Fibroblast of skin of back (primary cell): ENCODE measurements around the gene AGBL1.

Experiments used
- DNase-seq: peaks from one replicate; pipeline ENCODE4 v3.0.0-alpha.2; 2013

Gene AGBL1

GRCh38 chr15:86653344-86654197 is 573.9 kb downstream of the AGBL1 start:
- DNase-seq, result no peak

GRCh38 chr15:86654501-86654900 is 574.8 kb downstream of the AGBL1 start:
- DNase-seq, result no peak

- DNase-seq, result no peak
These were observed 577.6 kb downstream of the AGBL1 start for GRCh38 chr15:86657305-86657704.

GRCh38 chr15:86659724-86660411 is 580.2 kb downstream of the AGBL1 start:
- no peak for DNase-seq

GRCh38 chr15:86661580-86661979 is 581.9 kb downstream of the AGBL1 start:
- DNase-seq, result no peak

GRCh38 chr15:86663304-86663703 is 583.6 kb downstream of the AGBL1 start:
- no peak for DNase-seq

- DNase-seq, result no peak
These were observed 584.3 kb downstream of the AGBL1 start for GRCh38 chr15:86663979-86664378.

GRCh38 chr15:86664581-86664980 is 584.9 kb downstream of the AGBL1 start:
- no peak for DNase-seq

- no peak for DNase-seq
These were observed 596.3 kb downstream of the AGBL1 start for GRCh38 chr15:86676002-86676401.

GRCh38 chr15:86677278-86677677 is 597.6 kb downstream of the AGBL1 start:
- no peak for DNase-seq

- DNase-seq, result no peak
These were observed 605.6 kb downstream of the AGBL1 start for GRCh38 chr15:86685263-86685662.

- no peak for DNase-seq
These were observed 609.3 kb downstream of the AGBL1 start for GRCh38 chr15:86689006-86689405.

GRCh38 chr15:86690566-86690965 is 610.9 kb downstream of the AGBL1 start:
- no peak for DNase-seq

- no peak for DNase-seq
These were observed 611.5 kb downstream of the AGBL1 start for GRCh38 chr15:86691091-86691663.

GRCh38 chr15:86700864-86701610 is 621.4 kb downstream of the AGBL1 start:
- no peak for DNase-seq

- DNase-seq, result no peak
These were observed 621.9 kb downstream of the AGBL1 start for GRCh38 chr15:86701611-86701963.

GRCh38 chr15:86706813-86707212 is 627.1 kb downstream of the AGBL1 start:
- no peak for DNase-seq

- no peak for DNase-seq
These were observed 631.8 kb downstream of the AGBL1 start for GRCh38 chr15:86711476-86711875.

GRCh38 chr15:86714241-86714640 is 634.6 kb downstream of the AGBL1 start:
- DNase-seq, result no peak

- DNase-seq, result no peak
These were observed 646.0 kb downstream of the AGBL1 start for GRCh38 chr15:86725628-86726027.

- DNase-seq, result no peak
These were observed 655.8 kb downstream of the AGBL1 start for GRCh38 chr15:86735247-86736040.

- DNase-seq, result no peak
These were observed 662.2 kb downstream of the AGBL1 start for GRCh38 chr15:86741917-86742316.
